Liver (tissue), 3 donors: Measurements from ENCODE around the gene UBE2F.

Experiments used
- CTCF ChIP-seq: fragments of 150-350 bp; IDR thresholded peaks from 2 replicates; pipeline ENCODE4 v1.5.1; 2017; ENCODE audit warnings: improper control_type of control experiment, low read depth, low read length; ENCODE audit not compliant: missing input control
- EGR1 ChIP-seq, 2 donors: IDR thresholded peaks; 2 replicates each; pipeline ENCODE4 v1.6.1; 2016 to 2018; ENCODE audit warnings: antibody characterized with exemption in 2 of 2, low read depth in 2 of 2
- GABPA ChIP-seq, 2 donors: IDR thresholded peaks in 1 of 2; conservative IDR thresholded peaks in 1 of 2; 2 replicates each; pipeline ENCODE4 v1.6.1; 2016; ENCODE audit warnings: antibody characterized with exemption in 2 of 2, mild to moderate bottlenecking in 1 of 2, moderate library complexity in 1 of 2
- HNF4A ChIP-seq, 2 donors: conservative IDR thresholded peaks; 2 replicates each; pipeline ENCODE4 v1.6.1; 2016; ENCODE audit warnings: antibody characterized with exemption in 2 of 2, mild to moderate bottlenecking in 2 of 2
- JUND ChIP-seq, 2 donors: IDR thresholded peaks; 2 replicates each; pipeline ENCODE4 v1.6.1; 2016; ENCODE audit warnings: antibody characterized with exemption in 2 of 2
- RAD21 ChIP-seq, 2 donors: IDR thresholded peaks; 2 replicates each; pipeline ENCODE4 v1.6.1; 2016; ENCODE audit warnings: antibody characterized with exemption in 2 of 2, mild to moderate bottlenecking in 2 of 2
- SP1 ChIP-seq: IDR thresholded peaks from 2 replicates; pipeline ENCODE4 v1.6.1; 2018; ENCODE audit warnings: antibody characterized with exemption, mild to moderate bottlenecking
- YY1 ChIP-seq: IDR thresholded peaks from 2 replicates; pipeline ENCODE4 v1.6.1; 2016; ENCODE audit warnings: antibody characterized with exemption, mild to moderate bottlenecking
- TF ChIP-seq, protein P1 (sequence below): IDR thresholded peaks from 2 replicates; pipeline ENCODE4 v1.6.1; 2016; ENCODE audit warnings: antibody characterized with exemption, mild to moderate bottlenecking
- TF ChIP-seq, protein P2 (sequence below): IDR thresholded peaks from 2 replicates; pipeline ENCODE4 v1.6.1; 2016; ENCODE audit warnings: antibody characterized with exemption
- TF ChIP-seq, protein P3 (sequence below): IDR thresholded peaks from 2 replicates; pipeline ENCODE4 v1.6.1; 2016; ENCODE audit warnings: antibody characterized with exemption
- TF ChIP-seq, protein P4 (sequence below): IDR thresholded peaks from 2 replicates; pipeline ENCODE4 v1.6.1; 2016; ENCODE audit warnings: antibody characterized with exemption
- donor health status: healthy.
- donor health status: healthy.

DNA sequence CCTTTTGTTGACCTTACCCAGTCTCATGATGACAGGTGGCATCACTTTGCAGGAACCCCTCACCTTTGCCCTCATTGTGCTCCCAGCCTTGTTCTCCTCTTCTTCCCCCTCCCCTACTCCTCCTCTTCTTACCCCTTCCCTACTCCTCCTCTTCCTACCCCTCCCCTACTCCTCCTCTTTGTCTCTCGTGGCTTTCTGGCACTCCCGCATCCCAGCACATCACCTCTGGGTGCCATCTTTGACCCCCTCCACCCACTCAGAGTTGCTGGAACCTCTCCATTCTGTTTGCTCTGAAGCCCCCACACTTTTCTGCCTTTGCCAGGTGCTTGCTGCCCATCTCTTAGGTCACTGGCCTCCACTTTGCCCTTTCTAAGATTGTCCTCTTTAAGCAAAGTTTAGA is 17.1 kb downstream of the UBE2F start:
- no peak for TF ChIP-seq CTCF
- TF ChIP-seq, protein P1, sequence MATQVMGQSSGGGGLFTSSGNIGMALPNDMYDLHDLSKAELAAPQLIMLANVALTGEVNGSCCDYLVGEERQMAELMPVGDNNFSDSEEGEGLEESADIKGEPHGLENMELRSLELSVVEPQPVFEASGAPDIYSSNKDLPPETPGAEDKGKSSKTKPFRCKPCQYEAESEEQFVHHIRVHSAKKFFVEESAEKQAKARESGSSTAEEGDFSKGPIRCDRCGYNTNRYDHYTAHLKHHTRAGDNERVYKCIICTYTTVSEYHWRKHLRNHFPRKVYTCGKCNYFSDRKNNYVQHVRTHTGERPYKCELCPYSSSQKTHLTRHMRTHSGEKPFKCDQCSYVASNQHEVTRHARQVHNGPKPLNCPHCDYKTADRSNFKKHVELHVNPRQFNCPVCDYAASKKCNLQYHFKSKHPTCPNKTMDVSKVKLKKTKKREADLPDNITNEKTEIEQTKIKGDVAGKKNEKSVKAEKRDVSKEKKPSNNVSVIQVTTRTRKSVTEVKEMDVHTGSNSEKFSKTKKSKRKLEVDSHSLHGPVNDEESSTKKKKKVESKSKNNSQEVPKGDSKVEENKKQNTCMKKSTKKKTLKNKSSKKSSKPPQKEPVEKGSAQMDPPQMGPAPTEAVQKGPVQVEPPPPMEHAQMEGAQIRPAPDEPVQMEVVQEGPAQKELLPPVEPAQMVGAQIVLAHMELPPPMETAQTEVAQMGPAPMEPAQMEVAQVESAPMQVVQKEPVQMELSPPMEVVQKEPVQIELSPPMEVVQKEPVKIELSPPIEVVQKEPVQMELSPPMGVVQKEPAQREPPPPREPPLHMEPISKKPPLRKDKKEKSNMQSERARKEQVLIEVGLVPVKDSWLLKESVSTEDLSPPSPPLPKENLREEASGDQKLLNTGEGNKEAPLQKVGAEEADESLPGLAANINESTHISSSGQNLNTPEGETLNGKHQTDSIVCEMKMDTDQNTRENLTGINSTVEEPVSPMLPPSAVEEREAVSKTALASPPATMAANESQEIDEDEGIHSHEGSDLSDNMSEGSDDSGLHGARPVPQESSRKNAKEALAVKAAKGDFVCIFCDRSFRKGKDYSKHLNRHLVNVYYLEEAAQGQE = no peak
- no peak for TF ChIP-seq GABPA (IDR thresholded peaks at IDR 0.05 in 1 of 2, conservative IDR thresholded peaks at IDR 0.05 in 1 of 2)
- TF ChIP-seq, protein P2, sequence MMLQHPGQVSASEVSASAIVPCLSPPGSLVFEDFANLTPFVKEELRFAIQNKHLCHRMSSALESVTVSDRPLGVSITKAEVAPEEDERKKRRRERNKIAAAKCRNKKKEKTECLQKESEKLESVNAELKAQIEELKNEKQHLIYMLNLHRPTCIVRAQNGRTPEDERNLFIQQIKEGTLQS = no peak
- TF ChIP-seq HNF4A (conservative IDR thresholded peaks at IDR 0.05) = no peak
- TF ChIP-seq, protein P3, sequence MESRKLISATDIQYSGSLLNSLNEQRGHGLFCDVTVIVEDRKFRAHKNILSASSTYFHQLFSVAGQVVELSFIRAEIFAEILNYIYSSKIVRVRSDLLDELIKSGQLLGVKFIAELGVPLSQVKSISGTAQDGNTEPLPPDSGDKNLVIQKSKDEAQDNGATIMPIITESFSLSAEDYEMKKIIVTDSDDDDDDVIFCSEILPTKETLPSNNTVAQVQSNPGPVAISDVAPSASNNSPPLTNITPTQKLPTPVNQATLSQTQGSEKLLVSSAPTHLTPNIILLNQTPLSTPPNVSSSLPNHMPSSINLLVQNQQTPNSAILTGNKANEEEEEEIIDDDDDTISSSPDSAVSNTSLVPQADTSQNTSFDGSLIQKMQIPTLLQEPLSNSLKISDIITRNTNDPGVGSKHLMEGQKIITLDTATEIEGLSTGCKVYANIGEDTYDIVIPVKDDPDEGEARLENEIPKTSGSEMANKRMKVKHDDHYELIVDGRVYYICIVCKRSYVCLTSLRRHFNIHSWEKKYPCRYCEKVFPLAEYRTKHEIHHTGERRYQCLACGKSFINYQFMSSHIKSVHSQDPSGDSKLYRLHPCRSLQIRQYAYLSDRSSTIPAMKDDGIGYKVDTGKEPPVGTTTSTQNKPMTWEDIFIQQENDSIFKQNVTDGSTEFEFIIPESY = no peak
- TF ChIP-seq EGR1 (IDR thresholded peaks at IDR 0.05; ENCODE audit: low read depth in 2 of 2) = no peak
- TF ChIP-seq JUND (IDR thresholded peaks at IDR 0.05) = no peak
- TF ChIP-seq SP1 = no peak
- TF ChIP-seq, protein P4, sequence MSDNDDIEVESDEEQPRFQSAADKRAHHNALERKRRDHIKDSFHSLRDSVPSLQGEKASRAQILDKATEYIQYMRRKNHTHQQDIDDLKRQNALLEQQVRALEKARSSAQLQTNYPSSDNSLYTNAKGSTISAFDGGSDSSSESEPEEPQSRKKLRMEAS = no peak
- TF ChIP-seq RAD21 (IDR thresholded peaks at IDR 0.05) = no peak
- no peak for TF ChIP-seq YY1
